GM19467 (cell line): ENCODE measurements around the gene CRHR1.

Experiments
- ATAC-seq: cut with Tn5 transposase; IDR thresholded peaks from one replicate; pipeline ENCODE4 v1.9.1; 2021; ENCODE audit warnings: mild to moderate bottlenecking, moderate library complexity; ENCODE audit not compliant: unreplicated experiment

CRHR1 gene

DNA sequence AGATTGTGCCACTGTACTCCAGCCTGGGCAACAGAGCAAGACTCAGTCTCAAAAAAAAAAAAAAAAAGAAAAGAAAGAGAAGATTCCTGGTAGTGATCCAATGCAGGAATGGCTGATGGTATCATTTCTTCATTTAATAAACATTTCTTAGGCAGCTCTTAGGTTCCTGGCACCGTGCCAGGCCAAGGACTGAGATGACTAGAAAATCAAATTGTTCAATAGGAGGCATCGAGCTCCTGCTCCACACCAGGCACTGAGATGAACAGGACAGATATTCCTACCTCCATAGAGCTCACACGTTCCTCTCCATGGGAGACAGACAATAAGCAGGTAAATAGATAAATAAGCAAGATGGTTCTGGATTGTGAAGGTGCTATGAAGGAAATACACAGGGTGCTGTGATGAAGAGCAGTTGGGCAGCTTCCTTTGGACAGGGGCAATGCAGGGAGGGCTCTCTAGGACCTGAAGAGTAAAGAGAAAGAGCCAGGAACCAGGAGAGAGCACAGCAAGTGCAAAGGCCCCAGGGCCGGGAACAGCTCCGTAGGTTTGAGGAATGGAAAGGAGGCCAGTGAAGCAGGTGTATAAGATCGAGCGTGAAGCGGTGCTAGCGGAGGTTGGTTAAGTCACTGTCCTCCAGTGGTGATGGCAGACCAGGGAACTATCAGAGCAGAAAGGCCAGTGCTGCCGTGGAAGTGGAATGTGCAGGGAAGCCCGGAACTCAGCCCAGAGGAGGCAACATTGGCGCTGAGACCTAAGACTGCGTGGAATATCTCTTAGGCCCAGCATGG lies 26.5 kb upstream of the CRHR1 start:
- no peak for ATAC-seq

DNA sequence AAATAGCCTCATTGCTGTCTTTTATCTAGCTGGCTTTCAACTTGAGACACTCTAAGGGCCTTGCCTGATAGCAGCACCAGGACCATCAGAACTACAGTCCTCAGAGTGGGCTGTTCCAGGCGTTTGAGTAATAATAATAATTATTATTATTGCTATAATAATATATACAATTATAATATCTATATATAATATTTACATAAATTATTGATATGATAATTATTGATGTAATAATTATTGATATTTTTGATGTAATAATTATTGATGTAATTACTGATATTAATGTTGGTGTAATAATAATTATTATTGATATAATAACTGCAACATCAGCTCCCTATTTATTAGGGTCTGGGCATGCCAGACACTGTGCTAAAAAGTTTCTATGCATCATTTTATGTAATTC lies 25.6 kb upstream of the CRHR1 start:
- ATAC-seq = no peak

DNA sequence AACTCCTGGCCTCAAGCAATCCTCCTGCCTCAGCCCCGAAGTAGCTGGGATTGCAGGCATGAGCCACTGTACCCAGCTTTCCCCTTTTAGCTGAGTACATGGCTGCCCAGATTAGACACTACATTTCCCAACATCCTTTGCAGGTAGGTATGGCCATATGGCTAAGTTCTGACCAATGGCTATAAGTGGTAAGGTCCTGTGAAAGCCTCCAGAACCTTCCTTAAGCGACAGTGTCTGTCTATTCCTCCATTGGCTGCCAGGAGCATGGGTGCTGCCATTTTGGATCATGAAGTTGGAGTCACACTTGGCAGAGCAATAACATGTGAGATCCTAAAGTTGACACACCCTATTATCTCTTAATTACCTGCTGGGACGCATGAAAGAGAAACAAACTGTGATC lies 24.4 kb upstream of the CRHR1 start:
- ATAC-seq = no peak

DNA sequence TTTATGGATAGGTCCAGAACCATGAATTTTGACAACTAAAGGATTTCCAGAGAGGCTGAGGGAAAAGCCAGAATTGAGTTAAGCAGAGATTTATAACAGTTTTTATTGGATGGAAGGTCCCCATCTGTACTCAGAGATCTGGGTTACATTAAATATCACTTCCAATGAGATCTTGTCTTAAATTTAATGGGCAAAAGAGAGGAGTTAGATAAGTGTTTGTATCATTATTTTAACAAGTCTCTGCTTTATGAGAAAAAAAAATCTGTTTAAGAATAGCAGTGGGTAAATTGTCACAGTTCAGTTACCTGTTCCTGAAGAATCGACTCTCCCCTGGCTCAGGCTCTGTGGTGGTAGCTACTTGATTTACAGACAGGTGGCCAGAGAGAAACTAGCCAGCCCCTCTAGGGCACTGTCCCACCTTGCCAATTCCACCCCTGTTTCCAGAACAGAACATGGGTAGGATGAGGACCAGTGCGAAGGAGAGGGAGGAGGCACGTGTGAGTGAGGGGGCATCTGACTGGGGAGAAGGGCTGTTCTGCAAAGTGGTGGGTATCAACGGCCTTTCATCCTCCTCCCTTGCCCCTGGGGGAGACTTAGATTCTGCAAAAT lies 22.1 kb upstream of the CRHR1 start:
- no peak for ATAC-seq

DNA sequence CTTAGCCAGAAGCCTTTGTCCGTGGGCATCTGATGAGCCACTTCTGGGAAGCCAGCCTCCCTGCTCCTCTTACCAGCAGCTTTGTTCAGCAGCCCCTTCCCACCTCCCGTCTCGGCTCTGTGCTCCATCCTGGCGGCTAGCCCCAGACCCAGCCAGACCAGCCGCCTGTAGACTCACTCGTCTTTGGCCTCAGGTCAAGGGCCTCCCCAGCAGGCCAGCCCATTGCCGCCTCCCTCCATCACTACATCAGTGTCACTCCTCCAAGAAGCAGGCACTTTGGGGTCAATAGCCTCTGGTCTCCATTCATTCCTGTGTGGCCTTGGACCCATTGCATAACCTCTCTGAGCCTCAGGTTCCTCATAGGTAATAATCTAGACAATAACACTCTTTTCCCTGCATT lies 20.9 kb upstream of the CRHR1 start:
- no peak for ATAC-seq

DNA sequence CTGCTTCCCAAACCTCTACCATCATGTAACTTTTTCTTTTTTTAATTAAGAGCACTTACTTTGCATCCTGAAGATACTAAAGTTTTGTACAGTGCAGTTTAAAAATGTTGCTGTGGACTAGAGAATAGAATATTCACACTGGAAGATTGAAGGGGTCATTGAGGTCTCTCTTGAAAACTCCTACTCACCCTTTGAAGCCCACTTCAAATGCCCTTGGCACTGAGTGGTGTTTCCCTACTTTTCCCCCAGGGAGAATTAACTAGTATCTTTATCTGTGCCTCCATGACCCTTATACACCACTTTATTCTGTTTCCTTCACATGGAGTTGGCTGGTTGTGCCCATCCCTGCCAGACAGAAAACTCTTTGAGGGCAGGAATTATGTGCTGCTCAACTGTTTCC lies 19.6 kb upstream of the CRHR1 start:
- no peak for ATAC-seq

DNA sequence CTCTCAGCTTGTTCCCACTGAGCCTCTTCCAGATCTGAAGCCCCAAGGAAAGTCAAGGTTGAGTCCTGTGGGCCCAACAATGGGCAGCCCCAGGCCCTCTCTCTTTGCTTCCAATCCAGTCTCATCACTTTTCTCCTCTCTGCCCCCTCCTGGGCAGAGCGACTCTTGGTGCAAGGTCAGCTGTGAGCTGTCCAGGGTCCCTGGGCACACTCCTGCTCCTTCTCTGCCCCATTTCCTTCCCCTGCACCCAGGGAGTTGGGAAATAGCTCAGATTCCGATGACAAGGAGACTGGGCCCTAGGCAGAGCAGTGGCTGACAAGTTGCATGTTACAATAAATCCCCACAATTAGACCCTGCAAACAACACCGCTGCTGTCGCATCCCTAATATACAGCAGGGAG lies 16.1 kb upstream of the CRHR1 start:
- ATAC-seq = no peak

DNA sequence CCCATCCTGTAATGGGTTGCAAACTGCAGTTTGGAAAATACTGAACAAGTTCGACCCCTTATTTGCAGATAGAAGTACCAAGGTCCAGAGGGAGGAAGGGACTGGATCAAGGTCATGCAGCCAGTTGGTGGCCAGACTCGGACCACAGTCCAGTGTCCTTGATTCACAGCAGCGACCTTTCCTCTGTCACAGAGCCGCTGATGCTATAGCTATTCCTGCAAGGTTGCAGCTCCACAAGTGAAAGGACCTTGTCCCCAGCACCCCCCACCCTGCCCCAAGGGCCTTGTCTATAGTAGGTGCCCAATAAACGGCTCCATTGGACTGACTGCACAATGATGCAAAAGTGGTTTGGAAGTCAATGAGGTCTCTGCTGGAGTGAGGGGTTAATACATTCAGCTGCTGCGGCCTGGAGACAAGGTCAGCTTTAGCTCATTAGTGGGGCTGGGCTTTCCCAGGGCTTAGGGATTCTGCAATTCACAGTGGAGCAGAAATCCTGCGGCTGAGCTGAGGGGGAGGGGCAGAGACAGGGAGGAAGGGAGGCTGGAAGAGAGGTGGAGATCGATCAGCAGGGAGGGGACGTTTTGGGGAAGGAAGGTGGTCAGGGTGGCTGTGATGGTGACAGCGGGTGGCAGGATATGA lies 13.4 kb upstream of the CRHR1 start:
- ATAC-seq = no peak

DNA sequence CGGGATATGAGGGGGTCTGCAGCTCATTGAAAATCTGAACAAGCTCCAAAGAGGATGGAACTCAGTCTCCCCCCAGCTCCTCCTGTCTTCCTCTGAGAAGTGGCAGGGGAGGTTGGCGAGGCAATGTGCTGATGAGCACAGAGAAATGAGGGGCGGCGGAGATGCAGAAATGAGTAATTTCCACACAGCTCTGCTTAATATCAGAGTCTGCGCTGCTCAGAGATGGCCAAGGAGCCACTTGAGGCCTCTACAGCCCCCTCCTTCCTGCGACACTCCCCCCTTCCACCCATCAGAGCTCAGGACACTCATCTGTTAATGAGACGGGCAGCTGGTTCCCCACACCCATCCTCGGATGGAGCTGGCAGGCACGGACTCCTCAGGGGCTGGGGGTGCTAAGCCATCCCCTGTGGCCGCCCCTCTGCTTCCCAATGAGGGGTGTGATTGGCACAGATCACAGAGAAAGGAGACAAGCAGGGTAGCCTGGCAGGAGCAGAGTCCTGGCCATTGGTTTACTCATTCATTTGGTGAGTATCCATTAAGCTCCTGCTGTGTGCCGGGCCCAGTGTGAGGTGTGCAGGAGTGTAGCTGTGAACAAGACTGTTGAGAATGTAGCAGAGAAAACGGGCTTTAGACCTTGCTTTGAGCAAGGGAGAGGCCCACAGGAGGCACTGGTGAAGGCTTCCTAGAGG lies 12.7 kb upstream of the CRHR1 start:
- no peak for ATAC-seq

DNA sequence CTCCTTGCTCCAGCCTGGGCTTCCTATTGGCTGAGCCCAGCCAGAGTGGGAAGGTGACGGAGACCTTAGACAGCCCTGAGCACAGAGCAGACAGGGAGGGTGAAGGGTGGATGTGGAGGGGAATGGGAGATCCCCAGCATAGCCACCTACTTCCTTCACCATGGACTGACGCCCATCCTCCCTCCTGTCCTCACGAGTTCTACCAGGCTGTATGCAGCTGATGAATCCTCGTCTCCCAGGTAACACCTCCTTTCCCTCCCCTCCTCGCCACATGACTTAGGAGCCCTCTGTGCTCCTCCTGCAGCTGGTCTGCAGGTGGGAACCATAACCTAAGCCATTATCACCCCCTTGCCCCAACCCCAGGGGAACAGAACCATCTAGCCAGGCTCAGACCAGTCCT lies 9.0 kb upstream of the CRHR1 start:
- no peak for ATAC-seq

DNA sequence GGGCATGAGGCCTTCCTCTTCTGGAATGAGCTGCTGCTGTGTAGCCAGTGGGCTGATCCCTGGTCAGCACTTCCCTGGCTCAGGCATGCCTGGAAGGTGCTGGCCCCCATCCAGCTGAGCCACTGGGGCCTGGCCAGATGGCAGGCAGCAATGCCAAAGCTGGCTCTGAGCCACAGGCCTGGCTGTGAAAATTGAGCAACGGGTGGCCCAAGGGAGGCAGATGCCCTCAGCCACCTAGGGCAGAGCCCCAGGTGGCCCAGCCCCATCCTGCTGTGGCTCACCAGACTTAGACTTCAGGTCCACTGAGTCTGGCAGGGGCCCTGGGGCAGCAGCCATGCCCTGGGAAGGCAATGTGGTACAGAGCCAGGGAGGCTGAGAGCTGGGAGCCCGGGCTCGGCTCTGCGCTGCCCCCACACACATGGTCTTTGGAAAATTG lies 8.5 kb upstream of the CRHR1 start:
- ATAC-seq = no peak

DNA sequence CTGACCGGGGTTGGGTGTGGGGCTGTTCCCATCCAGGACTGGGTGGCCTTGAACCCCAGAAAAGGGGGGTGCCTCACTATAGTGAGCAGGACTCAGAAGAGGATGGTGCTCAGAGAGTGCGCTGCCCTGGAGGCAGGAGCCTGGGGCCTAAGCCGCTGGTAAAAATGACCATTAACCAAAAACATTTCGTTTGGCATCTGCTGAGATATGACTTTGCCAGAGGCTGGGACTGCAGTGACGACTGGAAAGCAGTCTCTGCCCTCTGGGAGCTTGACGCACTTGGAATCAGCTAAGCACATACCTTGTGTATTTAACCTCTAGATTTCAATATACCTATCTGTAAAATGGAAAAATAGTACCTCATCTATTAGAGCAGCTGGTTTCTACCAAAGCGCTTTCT lies 7.2 kb upstream of the CRHR1 start:
- ATAC-seq = no peak

DNA sequence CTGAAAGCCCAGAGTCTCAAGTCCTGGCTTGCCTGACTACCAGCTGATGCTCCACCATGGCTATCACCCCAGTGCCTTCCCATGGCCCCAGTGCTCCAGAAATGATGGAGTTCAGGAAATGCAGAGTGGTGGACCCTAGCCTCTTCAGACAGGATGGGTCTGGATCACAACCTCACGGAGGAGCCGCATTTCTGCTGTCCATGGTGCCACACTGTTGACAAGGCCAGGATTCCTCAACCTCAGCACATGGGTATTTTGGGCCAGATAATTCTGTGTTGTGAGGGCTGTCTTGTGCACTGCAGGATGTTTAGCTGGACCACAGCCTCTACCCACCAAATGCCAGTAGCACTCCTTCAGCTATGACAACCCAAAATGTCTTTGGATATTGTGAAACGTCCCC lies 6.7 kb upstream of the CRHR1 start:
- ATAC-seq = no peak

DNA sequence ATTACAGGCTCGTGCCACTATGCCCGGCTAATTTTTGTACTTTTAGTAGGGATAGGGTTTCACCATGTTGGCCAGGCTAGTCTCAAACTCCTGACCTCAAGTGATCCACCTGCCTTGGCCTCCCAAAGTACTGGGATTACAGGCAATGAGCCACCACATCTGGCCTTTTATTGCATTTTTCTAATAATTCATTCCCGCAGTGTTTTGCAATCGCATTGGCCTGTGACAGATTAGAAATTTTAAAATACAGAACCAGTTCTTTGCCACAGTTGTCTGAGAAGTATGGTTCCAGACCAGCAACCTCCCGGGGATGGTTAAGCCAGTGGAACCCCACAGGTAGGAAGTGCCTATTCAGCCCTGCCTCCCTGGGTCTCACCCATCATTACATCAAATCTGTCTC lies 3.2 kb upstream of the CRHR1 start:
- no peak for ATAC-seq

DNA sequence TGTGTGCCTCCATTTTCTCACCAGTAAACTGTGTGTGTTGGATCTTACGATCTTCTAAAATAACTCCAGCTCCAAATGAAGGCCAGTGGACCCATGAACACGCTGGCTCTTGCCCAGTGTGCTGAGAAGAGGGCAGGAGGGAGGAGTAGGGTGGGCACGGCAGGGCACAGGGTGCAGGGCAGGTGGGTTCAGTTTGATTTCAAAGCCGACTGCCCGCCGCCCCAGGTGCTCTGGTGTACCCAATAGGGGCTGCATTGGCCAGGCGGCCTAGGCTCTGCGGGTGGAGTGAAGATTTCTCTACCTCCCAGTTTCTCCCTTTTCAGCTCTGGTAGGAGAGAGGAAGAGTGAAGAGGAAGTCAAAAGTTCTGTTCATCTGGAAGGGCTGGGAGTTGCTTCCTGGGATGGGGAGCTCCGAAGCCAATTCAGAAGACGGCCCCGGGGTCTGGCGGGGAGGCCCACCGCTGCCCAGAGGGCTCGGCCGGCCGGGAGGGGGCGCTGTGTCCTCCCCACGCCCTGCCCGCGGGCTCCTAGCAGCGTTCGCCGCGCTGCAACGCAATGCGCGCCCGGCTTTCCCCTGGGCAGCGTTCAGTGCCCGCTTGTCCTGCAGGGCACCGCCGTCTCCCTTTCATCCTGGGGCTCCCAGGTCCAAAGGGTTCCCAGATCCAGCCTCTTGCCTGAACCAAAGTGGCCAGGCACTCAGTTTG lies 1.1 kb upstream of the CRHR1 start:
- ATAC-seq = no peak

DNA sequence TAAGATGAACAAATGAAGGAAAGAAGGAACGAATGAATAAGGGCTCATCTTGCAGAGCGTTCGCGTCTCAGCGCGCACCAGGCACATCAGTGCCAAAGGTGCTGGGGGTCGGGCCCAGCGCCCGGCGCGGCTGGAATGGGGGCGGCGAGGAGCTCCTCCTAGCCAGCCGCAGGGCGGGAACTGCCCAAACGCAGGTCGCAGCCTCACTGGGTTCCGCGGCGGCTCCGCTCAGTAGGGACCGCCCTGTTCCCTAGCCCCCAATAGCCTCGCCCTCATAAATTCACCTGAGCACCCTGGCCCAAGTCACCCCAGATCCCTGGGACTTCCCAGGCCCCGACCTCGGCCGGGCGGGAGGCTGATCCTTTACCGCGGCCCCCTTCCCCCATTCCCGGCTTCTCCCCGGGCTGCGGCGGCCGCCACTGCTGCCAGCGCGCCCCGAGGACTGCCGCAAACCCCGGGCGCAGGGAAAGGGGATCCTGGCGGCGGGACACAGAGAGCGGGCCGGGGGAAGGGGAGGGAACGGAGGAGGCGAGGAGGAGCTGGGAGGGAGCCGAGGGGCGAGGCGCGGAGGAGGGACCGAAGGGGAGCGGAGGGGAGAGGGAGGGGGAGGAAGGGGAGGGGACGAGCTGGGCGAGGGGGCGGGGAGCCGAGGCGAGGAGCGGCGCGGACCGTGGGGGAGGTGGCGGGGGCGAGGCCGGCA lies 377 bp upstream of the CRHR1 start:
- ATAC-seq = no peak

DNA sequence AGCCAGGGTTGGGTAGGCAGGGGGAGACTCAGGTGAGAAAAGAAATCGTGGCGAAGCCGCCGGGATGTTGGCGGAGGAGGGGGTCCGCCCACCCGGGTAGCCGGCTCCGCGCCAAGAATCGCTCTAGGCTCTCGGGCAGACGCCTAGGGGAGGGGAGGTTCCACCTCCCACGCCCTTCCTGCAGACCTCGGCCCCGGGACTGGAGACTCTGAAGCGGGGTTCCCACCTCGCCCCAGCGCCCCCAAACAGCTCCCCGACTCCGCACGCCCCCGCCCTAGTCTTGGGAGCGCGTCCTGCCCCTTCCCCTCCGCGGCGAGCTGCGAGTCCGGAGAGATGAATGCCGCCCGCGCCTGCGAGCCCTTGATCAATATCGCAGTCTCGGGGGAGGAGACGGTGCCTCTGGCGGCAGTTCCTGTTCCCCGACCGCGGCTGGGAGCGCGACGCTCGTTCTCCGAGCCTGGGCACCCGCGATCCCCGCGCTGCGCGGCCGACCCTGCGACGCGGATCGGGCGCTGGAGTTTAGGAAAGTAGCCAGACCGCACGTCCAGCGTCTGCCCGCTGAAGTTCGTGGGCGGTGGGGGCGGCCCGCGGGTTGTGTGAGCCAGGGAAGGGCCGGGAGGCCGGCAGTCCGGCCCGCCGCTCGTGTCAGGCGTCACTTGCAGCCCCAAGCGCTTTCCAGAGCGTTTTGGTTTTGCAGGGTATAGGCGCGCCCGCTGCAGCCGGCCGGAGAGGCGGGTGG lies 790 bp downstream of the CRHR1 start:
- ATAC-seq = no peak

DNA sequence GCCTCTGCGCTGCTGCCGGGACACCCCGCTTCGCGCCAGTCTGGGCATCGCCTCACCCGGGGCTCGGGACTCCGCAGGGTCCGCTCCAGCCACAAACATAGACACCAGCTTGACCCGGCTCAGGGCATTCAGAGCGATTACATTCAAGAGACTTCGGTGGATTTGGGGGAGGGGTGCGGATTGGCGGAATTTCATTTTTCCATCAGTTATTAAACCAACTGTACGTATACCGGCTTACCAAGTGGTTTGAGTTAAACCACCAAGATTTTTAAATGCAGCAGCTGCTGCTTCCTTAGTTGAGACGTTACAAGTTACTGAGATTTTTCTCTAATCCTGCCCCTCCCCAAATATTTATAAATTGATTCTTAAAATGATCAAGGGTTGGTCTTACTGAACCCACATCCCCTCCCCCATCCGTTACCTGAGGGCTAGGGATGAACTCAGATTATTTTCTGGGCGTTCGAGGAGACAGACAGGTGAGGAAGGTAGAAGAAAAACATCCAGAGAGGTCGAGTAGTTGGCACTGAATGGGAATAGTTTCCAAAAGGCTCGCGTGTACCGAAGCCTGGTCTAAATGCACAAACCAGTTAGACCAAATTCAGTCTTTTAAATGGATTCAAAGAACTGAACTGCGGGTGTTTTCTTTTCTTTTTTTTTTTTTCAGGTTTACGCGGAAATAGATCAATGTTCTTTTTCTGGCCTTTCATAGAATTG lies 1.5 kb downstream of the CRHR1 start:
- no peak for ATAC-seq

DNA sequence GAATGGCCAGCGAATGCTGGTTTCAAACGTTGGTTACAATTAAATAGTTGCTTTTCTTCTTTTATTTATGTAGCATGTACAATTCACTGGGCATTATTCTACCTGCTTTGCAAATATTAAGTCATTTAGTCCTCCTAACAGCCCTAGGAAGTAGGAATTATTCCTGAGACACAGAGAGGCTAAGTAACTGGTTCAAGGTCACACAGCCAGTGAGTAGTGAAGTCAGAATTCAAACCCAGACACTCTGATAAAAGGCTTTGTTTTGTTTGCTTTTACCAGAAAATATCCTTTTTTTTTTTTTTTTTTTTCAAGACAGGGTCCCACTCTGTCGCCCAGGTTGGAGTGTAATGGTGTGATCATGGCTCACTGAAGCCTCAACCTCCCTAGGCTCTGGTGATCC lies 2.2 kb downstream of the CRHR1 start:
- ATAC-seq = no peak
